CD4-positive, alpha-beta memory T cell (primary cell): ENCODE data around the gene GNPTAB. TPM values are rescaled to one million over a fixed set of nuclear protein-coding genes. Genes with fewer than 3 reads are reported as not detected.

ENCODE experiments used
- CTCF ChIA-PET: fragments of 350-600 bp; sonication (Branson Sonifier 250); formaldehyde crosslinking; loops from one replicate; lab custom pipeline; 2021; ENCODE audit warnings: inconsistent platforms; ENCODE audit not compliant: partially characterized antibody; lab: Charles Lee
- POLR2A ChIA-PET: fragments of 350-600 bp; sonication (Branson Sonifier 250); formaldehyde crosslinking; loops from one replicate; lab custom pipeline; 2021; ENCODE audit not compliant: partially characterized antibody; lab: Charles Lee
- DNase-seq, 5 donors: peaks; one replicate each; pipeline versions ENCODE4 v3.0.0 to v3.0.0-alpha.2; 2020 to 2022; ENCODE audit warnings: mixed read lengths in 1 of 5
- H3K27ac ChIP-seq: one replicate; pipeline ENCODE4 v1.7.0; 2013; ENCODE audit warnings: low read depth, low read length
- H3K27me3 ChIP-seq: 2 replicates; pipeline ENCODE4 v1.7.0; 2013; ENCODE audit warnings: mild to moderate bottlenecking, low read length, moderate library complexity; ENCODE audit not compliant: insufficient read depth
- H3K36me3 ChIP-seq: 2 replicates; pipeline ENCODE4 v1.7.0; 2013; ENCODE audit warnings: mild to moderate bottlenecking, low read length, moderate library complexity; ENCODE audit not compliant: insufficient read depth
- H3K4me1 ChIP-seq: 2 replicates; pipeline ENCODE4 v1.7.0; 2013; ENCODE audit warnings: mild to moderate bottlenecking, low read length, moderate library complexity; ENCODE audit not compliant: insufficient read depth
- H3K4me3 ChIP-seq, 2 donors: one replicate each; pipeline ENCODE4 v1.7.0; 2013; ENCODE audit warnings: low read length in 2 of 2, mild to moderate bottlenecking in 1 of 2
- H3K9me3 ChIP-seq, 2 donors: one replicate each; pipeline ENCODE4 v1.7.0; 2013; ENCODE audit warnings: low read length in 2 of 2, control low read depth in 1 of 2; ENCODE audit not compliant: control insufficient read depth in 1 of 2
- H3K27ac Mint-ChIP-seq, 7 donors: one replicate each; pipeline ENCODE4 v1.8.0; 2020 to 2021; ENCODE audit warnings: mixed read lengths in 7 of 7, mild to moderate bottlenecking in 6 of 7, inconsistent platforms in 3 of 7, moderate library complexity in 3 of 7
- H3K27me3 Mint-ChIP-seq, 2 donors: one replicate each; pipeline ENCODE4 v1.8.0; 2020 to 2021; ENCODE audit warnings: mixed read lengths in 2 of 2
- H3K36me3 Mint-ChIP-seq, 2 donors: one replicate each; pipeline ENCODE4 v1.8.0; 2020 to 2021; ENCODE audit warnings: mixed read lengths in 2 of 2, inconsistent platforms in 1 of 2, mild to moderate bottlenecking in 1 of 2
- H3K4me1 Mint-ChIP-seq, 4 donors: one replicate each; pipeline ENCODE4 v1.8.0; 2020 to 2021; ENCODE audit warnings: mixed read lengths in 4 of 4, mild to moderate bottlenecking in 1 of 4
- H3K4me3 Mint-ChIP-seq, 8 donors: one replicate each; pipeline ENCODE4 v1.8.0; 2020 to 2021; ENCODE audit warnings: mixed read lengths in 8 of 8, mild to moderate bottlenecking in 7 of 8, moderate library complexity in 6 of 8, inconsistent platforms in 3 of 8
- H3K9me3 Mint-ChIP-seq, 8 donors: one replicate each; pipeline ENCODE4 v1.8.0; 2020 to 2021; ENCODE audit warnings: mixed read lengths in 8 of 8, mild to moderate bottlenecking in 5 of 8, inconsistent platforms in 3 of 8, moderate library complexity in 1 of 8
- intact Hi-C: fragments of 100-400 bp; cut with micrococcal nuclease; formaldehyde crosslinking; loops from one replicate; pipeline ENCODE4 v1.15.1; 2023
- polyA plus RNA-seq, 2 donors: library from polyadenylated mRNA; unstranded; fragments of 300-500 nt; fragmentation: Illumina TruSeq; gene quantifications; one replicate each; pipeline ENCODE4 v1.2.3, GENCODE V29; 2021
- total RNA-seq, 2 experiments: library from RNA; stranded (reverse); gene quantifications; one replicate each; pipeline ENCODE4 v1.2.3, GENCODE V29; 2021

The GNPTAB gene
- total and polyA plus RNA-seq, 4 experiments from 2014 or later, result 15.3 to 42.8 (median 34.1) TPM

GRCh38 chr12:101697197-101697929 is 133.4 kb downstream of the GNPTAB start, which contains the start of gene CHPT1:
Gene CHPT1 (plus strand): TSS chr12:101697640. CDS start chr12:101697862, 222 bp downstream.
- Histone ChIP-seq H3K4me3 (peak within 1 kb of the TSS; percentile 68 to 76), H3K9me3 (no peaks in the 10 kb centered on the region), H3K4me1 (peaks cover 22% of the 10 kb centered on the region), H3K27ac (peak within 1 kb of the TSS; percentile 53), H3K27me3 (no peaks in the 10 kb centered on the region), H3K36me3 (no peaks in the 10 kb centered on the region)
- intact Hi-C loops, result loop anchor here (1.0 to 10.0 kb wide), 6 partner anchors 27 to 1433 kb away; partner anchors contain the start of genes DEPDC4, DRAM1, GNPTAB and NUP37
- ChIA-PET POLR2A (interaction anchor here (1.0 kb wide), 1 partner anchor 133 kb away, joined by 3 read pairs; the partner anchor contains the start of gene GNPTAB), CTCF (no interaction called here)
- Mint-ChIP-seq H3K4me3 (peak within 1 kb of the TSS; percentile 91 to 96 (median 94)), H3K27ac (peak within 1 kb of the TSS; percentile 73 to 93 (median 87)), H3K4me1 (peaks cover 28 to 54% (median 37%) of the 10 kb centered on the region in 4 donors), H3K27me3 (no peaks in the 10 kb centered on the region), H3K36me3 (peaks cover 0 to 5% of the 10 kb centered on the region in 2 donors), H3K9me3 (peaks cover 0 to 4% (median 0%) of the 10 kb centered on the region in 8 donors)
- peak; percentile 45 to 73 (median 59) for DNase-seq

GRCh38 chr12:101696251-101697196 is 134.2 kb downstream of the GNPTAB start:
- intact Hi-C loops, result loop anchor here (1.0 to 10.0 kb wide), 6 partner anchors 26 to 1432 kb away; partner anchors contain the start of genes DEPDC4, DRAM1, GNPTAB and NUP37
- CTCF ChIA-PET, result no interaction called here
- peak in 1 of 5 donors; percentile 9 for DNase-seq
- H3K27ac Mint-ChIP-seq, result peak overlapping the region; percentile 71 to 93 (median 83)
- POLR2A ChIA-PET, result interaction anchor here (1.0 kb wide), 1 partner anchor 134 kb away, joined by 3 read pairs; the partner anchor contains the start of gene GNPTAB
- H3K9me3 ChIP-seq, result no peaks in the 10 kb centered on the region
- H3K27me3 Mint-ChIP-seq, result no peaks in the 10 kb centered on the region
- H3K4me1 Mint-ChIP-seq, result peaks cover 26 to 53% (median 33%) of the 10 kb centered on the region in 4 donors
- H3K36me3 Mint-ChIP-seq, result peaks cover 0 to 5% of the 10 kb centered on the region in 2 donors
- peaks cover 0 to 4% (median 0%) of the 10 kb centered on the region in 8 donors for H3K9me3 Mint-ChIP-seq
- H3K27me3 ChIP-seq, result no peaks in the 10 kb centered on the region
- H3K4me3 Mint-ChIP-seq, result peak overlapping the region; percentile 90 to 95 (median 93)
- peaks cover 22% of the 10 kb centered on the region for H3K4me1 ChIP-seq
- H3K36me3 ChIP-seq, result no peaks in the 10 kb centered on the region
- H3K27ac ChIP-seq, result peak overlapping the region; percentile 47
- H3K4me3 ChIP-seq, result peak overlapping the region; percentile 68 to 76

DNA sequence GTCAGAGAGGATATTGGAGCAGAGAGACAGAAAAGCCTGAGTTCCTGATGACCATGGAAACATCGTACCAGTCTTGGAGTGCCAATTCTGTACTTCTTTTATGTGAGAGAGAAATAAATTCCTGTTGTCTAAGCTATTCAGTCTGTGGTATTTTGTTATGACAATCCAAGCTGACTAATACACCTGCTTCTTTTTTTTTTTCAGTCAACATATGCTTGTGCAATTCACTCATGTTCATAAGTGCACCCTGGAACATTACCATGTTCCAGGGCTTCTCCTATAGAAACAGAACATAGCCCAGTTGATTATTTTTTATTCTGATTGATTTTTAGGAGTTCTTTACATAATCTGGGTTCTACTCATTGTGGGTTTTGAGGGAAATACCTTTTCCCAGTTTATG is 135.1 kb downstream of the GNPTAB start:
- ChIA-PET CTCF (no interaction called here), POLR2A (no interaction called here)
- peaks cover 22% of the 10 kb centered on the region for H3K4me1 ChIP-seq

More for the DNA sequence above, 135.1 kb downstream of the GNPTAB start:
- H3K27me3 Mint-ChIP-seq, result no peaks in the 10 kb centered on the region
- DNase-seq, result no peak
- H3K36me3 Mint-ChIP-seq, result peaks cover 0 to 5% of the 10 kb centered on the region in 2 donors
- Histone ChIP-seq H3K4me3 (no peak overlapping the region), H3K9me3 (no peaks in the 10 kb centered on the region), H3K27me3 (no peaks in the 10 kb centered on the region), H3K36me3 (no peaks in the 10 kb centered on the region), H3K27ac (no peak overlapping the region)
- intact Hi-C loops, result loop anchor here (2.0 to 10.0 kb wide), 5 partner anchors 135 to 1431 kb away; partner anchors contain the start of genes DEPDC4, DRAM1, GNPTAB and NUP37
- H3K4me1 Mint-ChIP-seq, result peaks cover 22 to 45% (median 26%) of the 10 kb centered on the region in 4 donors
- H3K9me3 Mint-ChIP-seq, result peaks cover 0 to 4% (median 0%) of the 10 kb centered on the region in 8 donors
- peak overlapping the region in 3 of 7 donors; percentile 13 to 48 (median 14) for H3K27ac Mint-ChIP-seq
- peak overlapping the region in 2 of 8 donors; percentile 12 to 32 for H3K4me3 Mint-ChIP-seq

Other genes with a start within 250 kb of the GNPTAB start
- gene MYBPC1, start 236.0 kb downstream of the GNPTAB start, total RNA-seq, result not detected
- not detected for gene MYBPC1, start 236.0 kb downstream of the GNPTAB start, polyA plus RNA-seq
- gene CHPT1, start 133.3 kb downstream of the GNPTAB start, total RNA-seq, result 10 to 100 TPM; 17.7 to 19.1 TPM
- 10 to 100 TPM; 12.6 to 24.3 TPM for gene CHPT1, start 133.3 kb downstream of the GNPTAB start, polyA plus RNA-seq
- gene SYCP3, start 91.5 kb downstream of the GNPTAB start, total RNA-seq, result under 1 TPM; 0.23 to 0.28 TPM
- under 1 TPM in 1 of 2 donors, not detected in 1; 0.15 TPM for gene SYCP3, start 91.5 kb downstream of the GNPTAB start, polyA plus RNA-seq
- gene DRAM1, start 46.6 kb upstream of the GNPTAB start, total RNA-seq, result 1 to 10 TPM; 2.3 to 2.7 TPM
- gene DRAM1, start 46.6 kb upstream of the GNPTAB start, polyA plus RNA-seq, result 1 to 10 TPM in 1 of 2 donors, under 1 TPM in 1; 0.83 to 2.8 TPM
- 10 to 100 TPM; 44.6 to 46.5 TPM for gene WASHC3, start 231.0 kb upstream of the GNPTAB start, total RNA-seq
- 100 to 1,000 TPM in 1 of 2 donors, 10 to 100 TPM in 1; 94.1 to 107 TPM for gene WASHC3, start 231.0 kb upstream of the GNPTAB start, polyA plus RNA-seq